Esophagus mucosa (tissue), 1 donor: ENCODE data around the gene SBNO2. TPM values are rescaled to one million over a fixed set of nuclear protein-coding genes. Genes with fewer than 3 reads are reported as not detected.

Source experiments
- ATAC-seq: fragments of 200-7000 bp; cut with Tn5 transposase; one replicate; pipeline ENCODE4 v1.9.1; 2020
- total RNA-seq: library from RNA; stranded (reverse); gene quantifications from one replicate; pipeline ENCODE4 v1.2.4, GENCODE V29; 2023
- donor health status: DM: yes; HTN: yes; CAD: no.

Gene SBNO2
- total RNA-seq, 1 donor from 2014 or later: 67.5 TPM

DNA sequence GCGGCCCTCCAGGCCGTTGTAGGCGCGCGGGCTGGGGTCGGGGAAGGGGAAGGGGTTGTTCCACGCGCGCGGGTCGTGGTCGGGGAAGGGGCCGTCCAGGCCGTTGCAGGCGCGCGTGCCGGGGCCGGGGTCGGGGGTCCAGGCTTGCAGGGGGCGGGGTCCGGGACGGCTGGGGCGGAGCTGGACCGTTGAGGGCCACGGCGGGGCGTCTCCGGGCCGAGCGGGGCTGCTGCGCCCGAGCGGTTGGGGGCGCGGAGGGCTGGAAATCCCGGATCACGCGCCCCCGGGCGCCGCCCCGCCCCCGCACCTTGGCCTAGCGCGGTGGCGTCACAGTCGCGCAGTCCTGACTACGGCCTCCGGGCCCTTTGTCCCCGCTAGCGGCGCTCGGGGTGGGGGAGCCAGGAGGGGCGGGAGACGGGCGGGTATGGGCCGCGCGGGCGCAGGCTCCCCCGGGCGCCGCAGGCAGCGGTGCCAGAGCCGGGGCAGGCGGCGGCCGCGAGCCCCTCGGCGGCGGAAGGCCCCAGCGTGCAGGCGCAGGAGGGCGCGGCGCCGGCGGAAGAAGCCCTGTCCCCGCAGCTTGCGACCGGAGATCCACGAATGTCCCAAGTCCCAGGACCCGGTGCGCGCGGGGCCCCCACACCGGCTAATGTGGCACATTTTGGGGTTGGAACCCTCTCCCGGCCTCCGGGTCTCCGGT, 69.6 kb downstream of the SBNO2 start:
- peak; percentile 39 for ATAC-seq

DNA sequence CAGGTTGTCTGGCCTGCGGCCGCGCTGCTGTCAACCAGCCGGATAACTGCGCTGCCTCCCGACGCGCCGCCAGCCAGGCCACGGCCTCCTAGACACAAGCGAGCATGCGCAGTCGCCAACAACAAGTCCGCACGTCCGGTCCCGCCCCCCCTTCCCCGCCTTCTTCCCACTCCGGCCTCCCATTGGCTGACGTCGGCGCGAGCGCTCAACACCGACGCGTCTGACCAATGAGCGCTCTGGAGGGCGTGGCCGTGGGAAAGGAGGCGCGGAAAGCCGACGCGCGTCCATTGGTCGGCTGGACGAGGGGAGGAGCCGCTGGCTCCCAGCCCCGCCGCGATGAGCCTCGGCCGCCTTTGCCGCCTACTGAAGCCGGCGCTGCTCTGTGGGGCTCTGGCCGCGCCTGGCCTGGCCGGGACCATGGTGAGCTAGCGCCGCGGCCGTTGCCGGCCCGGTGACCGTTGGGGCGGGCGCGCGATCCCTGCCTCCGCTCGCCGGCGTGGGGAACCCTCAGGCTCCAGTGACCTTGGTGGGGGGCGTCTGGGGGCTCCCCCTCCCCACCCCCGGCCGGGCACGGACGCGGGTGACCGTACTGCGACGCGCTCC, 70.3 kb downstream of the SBNO2 start, which contains the start of gene GPX4:
TSS of gene GPX4 (plus strand) at position 287 of the 603 bp plus-strand sequence. CDS start at position 337, 50 bp downstream.
- ATAC-seq: peak; percentile 77

DNA sequence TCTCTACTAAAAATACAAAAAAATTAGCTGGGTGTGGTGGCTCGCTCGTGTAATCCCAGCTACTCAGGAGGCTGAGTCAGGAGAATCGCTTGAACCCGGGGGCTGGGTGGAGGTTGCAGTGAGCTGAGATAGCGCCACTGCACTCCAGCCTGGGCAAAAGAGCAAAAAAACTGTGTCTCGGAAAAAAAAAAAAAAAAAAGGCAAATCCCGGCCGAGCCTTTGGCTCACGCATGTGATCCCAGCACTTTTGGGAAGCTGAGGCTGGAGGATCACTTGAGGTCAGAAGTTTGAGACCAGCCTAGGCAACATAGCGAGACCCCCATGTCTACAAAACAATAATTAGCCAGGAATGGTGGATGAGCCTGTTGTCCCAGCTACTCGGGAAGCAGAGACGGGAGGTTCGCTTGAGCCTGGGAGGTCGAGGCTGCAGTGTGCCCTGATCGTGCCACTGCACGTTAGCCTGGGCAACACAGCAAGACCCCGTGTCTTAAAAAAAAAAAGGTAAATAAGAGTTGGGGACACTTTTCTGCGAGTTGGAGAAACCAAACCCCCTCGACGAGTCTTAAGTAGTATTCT, 70.8 kb downstream of the SBNO2 start:
- ATAC-seq: no peak

GRCh38 chr19:1102407-1103131, 71.5 kb downstream of the SBNO2 start:
- ATAC-seq: peak; percentile 20

- ATAC-seq: no peak
Measured at GRCh38 chr19:1101337-1101698, 72.8 kb downstream of the SBNO2 start.

DNA sequence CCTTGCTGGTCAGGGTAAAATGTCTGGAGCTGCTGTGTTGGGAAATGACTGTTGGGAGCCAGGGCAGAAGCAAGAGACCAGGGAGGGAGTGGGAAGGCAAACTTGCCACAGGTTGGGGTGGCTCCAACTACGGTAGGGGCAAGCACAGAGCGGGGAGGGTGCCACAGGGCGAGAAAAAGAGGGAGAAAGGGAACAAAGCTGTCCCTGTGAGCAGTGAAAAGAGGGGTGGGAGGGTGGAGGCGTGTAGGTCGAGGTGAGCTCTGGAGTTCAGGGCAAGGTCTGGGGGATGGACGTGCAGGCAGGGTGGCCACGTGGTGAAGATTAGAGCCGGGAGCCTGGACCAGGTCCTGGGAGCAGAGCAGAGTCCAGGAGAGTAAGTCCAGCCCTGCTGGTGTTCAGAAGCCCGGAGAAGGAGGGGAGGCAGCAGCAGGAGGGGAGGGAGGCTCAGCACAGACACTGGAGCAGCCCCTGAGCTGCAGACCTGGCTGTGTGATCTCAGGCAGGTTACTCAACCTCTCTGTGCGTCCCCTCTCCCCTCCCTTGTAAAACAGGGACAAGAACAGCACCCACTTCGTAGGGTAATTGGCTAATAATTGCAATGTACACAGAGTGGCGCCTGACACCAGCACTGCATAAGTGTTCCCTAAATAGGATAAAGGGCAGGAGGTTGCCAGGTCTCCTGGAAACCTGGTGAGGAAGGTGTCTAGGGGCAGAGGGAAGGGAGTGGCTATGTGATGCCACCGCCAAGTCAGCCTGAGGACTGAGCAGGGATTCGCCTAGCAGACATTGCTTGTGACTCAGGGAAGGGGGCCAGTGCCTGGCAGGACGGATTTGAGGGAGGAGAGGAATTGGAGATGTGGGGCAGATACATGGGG, 75.7 kb downstream of the SBNO2 start:
- peak; percentile 12 for ATAC-seq

GRCh38 chr19:1097810-1098176, 76.3 kb downstream of the SBNO2 start:
- ATAC-seq: no peak

DNA sequence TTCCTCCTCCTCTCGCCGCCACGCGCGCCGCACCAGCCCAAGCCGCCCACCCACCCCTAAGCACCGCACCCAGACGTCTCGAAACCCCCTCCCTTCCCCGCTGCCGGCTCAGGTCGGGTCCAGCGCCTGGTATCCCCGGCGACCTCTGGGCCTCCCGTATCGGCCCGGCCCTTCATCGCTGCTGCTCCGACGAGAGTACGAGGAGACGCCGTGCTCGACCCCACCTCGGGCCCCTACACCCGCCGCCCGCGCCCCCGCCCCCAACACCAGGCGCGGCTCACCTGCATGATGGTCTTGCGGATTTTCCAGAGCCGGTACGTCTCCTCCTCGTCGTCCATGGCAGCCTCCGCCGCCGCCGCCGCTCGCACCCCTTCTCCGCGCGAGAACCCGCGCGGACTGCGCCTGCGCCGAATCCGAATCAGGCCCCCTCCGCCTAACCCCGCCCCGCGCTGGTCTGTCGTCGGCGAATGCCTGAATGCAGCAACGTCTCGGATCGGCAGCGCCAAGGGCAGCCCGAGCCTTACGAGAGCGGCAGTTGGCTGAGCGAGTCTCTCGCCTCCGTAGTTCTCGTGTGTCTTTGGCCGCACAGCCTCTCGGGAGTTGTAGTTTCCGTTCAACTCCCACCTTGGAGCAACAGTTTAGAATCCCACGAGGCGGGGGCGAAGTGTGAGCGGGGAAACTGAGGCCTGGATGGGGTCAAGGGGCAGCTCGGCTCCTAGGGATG, 78.9 kb downstream of the SBNO2 start, which contains the start of gene POLR2E:
TSS of gene POLR2E (minus strand) at position 398 of the 724 bp plus-strand sequence. CDS start at position 338, 60 bp downstream.
- peak; percentile 90 for ATAC-seq

GRCh38 chr19:1094655-1094977, 79.5 kb downstream of the SBNO2 start:
- ATAC-seq: no peak

- no peak for ATAC-seq
Measured at GRCh38 chr19:1093811-1094553, 80.1 kb downstream of the SBNO2 start.

DNA sequence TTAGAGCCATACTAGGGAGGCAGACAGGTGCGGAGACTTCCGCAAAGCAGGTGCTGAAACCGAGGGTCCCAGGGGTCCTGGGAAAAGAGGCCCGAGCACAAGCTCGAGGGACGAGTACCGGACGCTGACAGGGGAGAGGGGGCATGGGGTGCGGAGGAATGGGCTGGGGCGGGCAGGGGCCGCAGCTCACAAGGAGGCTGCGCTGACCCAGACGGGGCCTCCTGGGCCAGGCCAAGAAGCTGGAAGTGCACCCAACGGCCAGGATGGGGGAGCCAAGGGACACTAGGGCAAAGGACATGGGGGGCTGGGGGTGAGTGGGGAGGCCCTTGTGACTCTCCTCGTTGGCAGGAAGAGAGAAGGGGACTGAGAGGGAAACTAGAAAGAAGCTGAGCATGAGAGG, 80.7 kb downstream of the SBNO2 start:
- ATAC-seq: no peak

DNA sequence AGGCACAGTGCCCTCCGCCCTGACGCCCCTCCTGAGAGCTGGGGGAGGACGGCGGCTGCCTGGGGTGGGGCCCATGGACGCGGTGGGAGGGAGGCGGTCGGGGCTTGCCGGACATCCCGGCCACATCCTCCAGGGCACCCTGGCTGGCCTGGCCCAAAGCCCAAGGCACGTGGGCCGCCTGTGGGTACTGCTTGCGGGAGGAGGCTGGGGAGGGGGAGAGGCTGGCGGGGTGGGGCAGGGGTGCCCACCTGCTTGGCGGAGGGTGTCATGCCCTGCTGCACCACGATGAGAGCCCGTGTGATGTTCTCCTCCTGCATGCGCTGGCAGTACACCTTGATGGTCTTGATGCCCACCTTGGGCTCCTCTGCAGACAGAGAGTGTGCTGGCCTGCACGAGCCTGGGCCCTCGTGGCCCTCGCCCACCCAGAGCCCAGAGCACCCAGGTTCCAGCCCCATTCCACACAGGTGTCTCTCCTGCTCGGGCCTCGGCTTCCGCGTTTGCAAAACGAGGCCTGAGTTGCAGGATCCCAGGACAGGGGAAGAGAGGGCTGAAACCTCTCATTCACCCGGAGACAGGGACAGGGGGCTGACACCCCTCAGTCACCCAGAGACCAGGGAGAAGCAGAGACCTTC, 82.4 kb downstream of the SBNO2 start:
- ATAC-seq: no peak

DNA sequence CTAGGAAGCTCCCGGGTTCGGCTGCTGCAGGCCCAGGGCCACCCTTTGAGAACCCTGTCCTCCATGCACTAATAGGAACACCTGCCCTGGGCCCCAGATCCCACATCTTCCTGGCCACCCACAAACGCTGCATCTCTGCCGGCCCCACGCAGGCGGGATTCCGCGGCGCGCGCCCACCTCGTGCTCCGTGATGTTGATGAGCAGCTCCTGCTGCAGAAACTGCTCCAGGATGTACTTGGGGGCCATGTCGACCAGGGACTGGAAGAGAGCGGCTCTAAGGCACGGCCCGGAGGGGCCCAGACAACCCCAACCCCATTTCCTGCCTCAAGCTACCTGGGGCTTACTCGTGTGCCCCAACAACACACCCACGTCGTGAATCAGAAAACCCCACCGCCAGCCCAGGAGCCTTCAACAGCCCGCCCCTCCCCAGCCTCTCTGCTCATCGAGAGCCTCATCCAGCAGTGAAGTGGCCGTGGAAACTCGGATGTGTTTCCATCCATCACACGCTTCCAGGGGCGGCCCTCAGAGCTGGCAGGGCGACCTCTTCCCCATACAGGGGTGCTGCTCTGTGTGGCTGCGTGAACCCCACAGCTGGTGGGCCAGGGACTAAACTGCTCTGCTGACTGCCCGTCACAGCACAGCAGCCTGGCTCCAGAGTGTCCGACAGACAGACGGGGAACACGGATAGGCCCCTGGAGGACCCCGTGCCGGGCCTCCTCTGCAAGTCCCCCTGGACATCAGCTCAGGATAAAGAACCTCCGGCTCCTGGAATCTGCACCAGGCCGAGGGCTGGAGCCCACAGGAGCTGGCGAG, 83.1 kb downstream of the SBNO2 start:
- no peak for ATAC-seq

DNA sequence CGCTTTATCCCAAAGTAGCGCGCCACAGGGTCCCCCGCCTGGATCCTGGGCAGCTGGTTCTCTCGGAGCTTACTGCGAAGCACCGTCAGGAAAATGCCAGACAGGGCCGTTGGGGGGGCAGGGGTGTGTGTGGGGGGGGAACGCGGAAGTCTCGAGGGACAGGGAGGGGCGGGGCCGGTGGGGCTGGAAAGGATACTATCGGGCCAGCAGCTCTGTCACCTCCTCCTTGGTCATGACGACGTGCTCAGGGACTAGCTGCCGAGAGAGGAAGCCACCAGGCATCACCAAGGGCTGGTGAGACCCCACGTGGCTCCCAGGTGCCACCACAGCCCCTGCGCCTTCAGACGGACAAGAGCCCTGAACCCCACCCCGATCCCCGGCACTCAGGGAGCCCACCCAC, 84.2 kb downstream of the SBNO2 start:
- ATAC-seq: no peak

DNA sequence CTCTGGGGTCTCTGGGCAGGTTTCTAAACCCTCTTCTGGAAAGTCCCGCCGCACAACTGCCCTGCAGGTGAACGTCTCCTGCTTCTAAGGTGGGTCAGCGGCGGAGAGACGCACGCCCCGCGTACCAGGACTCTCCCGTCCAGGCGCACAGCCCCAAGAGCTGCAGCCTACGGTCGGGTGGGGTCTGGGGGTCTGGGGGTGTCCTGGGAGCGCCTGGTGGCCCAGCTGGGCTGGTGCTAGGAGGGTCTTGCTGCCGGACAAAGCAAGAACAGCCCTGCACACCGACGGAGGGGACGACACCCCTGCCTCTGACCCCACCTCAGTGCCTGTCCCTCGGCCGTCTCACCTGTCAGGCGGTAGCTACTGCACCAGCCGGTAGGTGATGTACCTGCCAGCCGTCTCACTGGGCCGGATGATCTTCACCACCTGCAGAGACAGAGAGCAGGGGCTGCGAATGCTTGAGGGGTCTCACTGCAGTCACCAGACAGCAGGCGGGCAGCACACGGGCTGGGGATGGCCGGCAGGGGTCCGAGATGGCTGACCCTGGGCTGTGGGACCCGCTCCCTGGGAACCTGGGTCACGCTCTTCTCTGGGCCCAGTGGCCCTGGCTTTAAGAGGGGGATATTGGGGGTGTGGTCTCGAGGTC, 84.8 kb downstream of the SBNO2 start:
- ATAC-seq: no peak

DNA sequence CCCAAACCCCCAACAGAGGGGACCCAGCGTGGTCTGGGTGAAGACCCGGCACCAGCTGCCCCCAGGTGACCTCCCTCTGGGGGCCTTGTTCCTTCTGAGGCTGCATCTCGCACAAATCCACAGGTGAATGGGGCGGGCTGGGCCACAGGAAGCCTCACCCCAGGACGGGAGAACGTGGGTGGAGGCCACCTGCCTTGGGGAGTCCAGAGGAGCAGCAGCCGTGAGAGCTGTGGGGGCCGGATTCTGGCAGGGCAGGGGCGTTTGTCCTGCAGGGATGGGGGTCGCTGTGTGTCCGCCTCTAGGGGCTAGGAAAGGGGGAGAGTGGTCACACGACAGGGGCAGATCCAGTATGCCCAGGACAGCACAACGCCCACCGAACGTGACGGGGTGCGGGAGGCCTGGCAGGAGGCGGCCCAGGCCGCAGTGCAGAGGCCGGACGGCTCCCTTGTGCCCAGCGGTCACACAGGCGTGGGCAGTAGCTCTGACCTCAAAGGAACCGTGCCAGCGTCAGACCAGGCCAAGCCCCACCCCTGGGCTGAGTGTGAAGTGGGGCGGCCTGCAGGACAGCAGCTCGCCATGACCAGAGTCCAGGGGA, 85.6 kb downstream of the SBNO2 start:
- ATAC-seq: peak; percentile 2

DNA sequence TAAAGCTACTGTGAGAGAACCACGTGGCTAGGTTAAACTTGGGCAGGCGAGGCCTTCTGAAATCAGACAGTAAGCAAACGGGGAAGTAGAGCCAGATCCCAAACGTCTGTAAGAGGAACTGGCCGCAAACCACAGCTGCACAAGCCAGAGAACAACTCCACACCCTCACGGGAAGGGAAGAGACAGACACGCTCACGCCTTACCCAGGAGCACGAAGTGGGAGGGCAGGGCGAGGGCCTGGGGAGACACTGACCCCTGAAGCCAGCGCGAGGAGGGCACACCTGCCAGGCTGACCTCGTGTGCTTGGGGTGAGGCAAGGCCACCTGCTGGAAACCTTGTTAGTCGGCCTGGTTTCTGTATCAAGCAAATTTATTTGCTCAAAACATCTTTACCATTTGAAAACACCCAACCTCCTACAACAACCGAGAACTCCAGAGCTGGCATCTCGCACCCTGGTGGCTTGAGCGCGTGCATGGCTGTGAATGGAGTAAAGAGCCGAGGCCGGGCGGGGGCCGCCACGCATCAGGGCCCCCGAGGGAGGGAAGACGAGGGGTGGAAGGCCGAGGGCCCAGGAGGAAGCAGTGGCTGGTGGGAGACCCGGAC, 86.2 kb downstream of the SBNO2 start:
- peak; percentile 3 for ATAC-seq

DNA sequence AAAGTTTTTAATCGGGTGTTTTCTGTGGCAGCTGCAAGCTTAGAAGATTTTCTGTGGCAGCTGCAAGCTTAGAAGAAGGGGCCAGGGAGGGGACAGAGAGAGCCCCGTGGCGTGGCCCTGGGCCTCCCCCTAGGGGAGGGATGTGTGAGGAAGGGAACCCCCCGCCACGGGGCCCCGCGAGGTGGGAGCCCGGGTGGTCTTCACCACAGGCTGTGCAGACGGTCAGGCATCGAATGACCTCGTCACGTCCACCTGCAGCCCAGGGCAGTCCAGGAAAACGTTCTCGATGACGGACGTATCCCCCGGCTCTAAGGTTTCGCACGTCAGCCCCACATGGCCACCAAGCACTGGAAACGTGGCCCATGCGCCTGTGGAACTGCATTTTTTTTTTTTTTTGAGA, 87.5 kb downstream of the SBNO2 start:
- ATAC-seq: no peak
